Measurements from ENCODE around the gene RACK1.
A peak's percentile ranks its signal among the peaks of the same experiment; 100 is the strongest.

DNA sequence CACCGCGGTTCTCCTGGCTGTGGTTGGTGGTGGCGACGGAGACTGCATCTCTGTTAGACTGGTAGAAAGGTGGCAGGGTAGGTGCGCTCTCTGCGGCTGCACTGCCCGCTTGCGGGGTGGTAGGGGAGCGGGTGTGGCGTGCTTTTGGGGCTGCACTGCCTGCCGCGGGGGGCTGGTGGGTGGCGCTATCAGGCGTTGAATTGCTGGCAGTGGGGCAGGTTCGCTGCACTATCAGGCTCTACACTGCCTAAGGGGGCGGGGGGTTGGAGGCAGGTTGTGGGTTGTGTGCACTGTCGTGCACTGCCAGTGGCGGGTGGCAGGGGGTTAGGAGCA, 38.2 kb upstream of the RACK1 start:
- TF ChIP-seq, protein P1, sequence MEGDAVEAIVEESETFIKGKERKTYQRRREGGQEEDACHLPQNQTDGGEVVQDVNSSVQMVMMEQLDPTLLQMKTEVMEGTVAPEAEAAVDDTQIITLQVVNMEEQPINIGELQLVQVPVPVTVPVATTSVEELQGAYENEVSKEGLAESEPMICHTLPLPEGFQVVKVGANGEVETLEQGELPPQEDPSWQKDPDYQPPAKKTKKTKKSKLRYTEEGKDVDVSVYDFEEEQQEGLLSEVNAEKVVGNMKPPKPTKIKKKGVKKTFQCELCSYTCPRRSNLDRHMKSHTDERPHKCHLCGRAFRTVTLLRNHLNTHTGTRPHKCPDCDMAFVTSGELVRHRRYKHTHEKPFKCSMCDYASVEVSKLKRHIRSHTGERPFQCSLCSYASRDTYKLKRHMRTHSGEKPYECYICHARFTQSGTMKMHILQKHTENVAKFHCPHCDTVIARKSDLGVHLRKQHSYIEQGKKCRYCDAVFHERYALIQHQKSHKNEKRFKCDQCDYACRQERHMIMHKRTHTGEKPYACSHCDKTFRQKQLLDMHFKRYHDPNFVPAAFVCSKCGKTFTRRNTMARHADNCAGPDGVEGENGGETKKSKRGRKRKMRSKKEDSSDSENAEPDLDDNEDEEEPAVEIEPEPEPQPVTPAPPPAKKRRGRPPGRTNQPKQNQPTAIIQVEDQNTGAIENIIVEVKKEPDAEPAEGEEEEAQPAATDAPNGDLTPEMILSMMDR (IDR thresholded peaks at IDR 0.05; ENCODE audit: control extremely low read depth in 1 of 3, insufficient read depth in 1 of 3, low read depth in 1 of 3, low read length in 3 of 3): peak in 1 of 3 experiments; percentile 10; a peak in 1 of 4 replicates
- no peak for TF ChIP-seq KDM1A (IDR thresholded peaks at IDR 0.05; ENCODE audit: borderline replicate concordance, low read length)
